Panc1 (cell line): ENCODE data around the gene CCDC172.

Experiments used
- CTCF ChIP-seq: fragments of 450-650 bp; IDR thresholded peaks from 2 replicates; pipeline ENCODE4 v1.5.1; 2017; ENCODE audit warnings: mild to moderate bottlenecking
- POLR2AphosphoS5 ChIP-seq: IDR thresholded peaks from 2 replicates; pipeline ENCODE4 v1.6.1; 2012; ENCODE audit warnings: mild to moderate bottlenecking, low read depth, low read length, moderate library complexity
- REST ChIP-seq, 2 experiments: IDR thresholded peaks; 2 replicates each; pipeline ENCODE4 v1.6.1; 2011 to 2012; ENCODE audit warnings: low read depth in 2 of 2, control low read depth in 1 of 2, low read length in 1 of 2, mild to moderate bottlenecking in 1 of 2, moderate library complexity in 1 of 2; ENCODE audit not compliant: insufficient read depth in 1 of 2

GRCh38 chr10:116421815-116422214 is 97.6 kb downstream of the CCDC172 start:
- TF ChIP-seq REST (IDR thresholded peaks at IDR 0.05; ENCODE audit: insufficient read depth in 1 of 2, low read depth in 2 of 2, low read length in 1 of 2) (no peak), CTCF (no peak), POLR2AphosphoS5 (no peak)
